B cell (primary cell): ENCODE results near the gene SUSD3. TPM values are rescaled to one million over a fixed set of nuclear protein-coding genes. Genes with fewer than 3 reads are reported as not detected.
A peak's percentile ranks its signal among the peaks of the same experiment; 100 is the strongest.

Source experiments
- ATAC-seq: fragments of 200-7000 bp; cut with Tn5 transposase; one replicate; pipeline ENCODE4 v1.10.0; 2021; ENCODE audit warnings: low read depth, mild to moderate bottlenecking, moderate number of reproducible peaks, moderate library complexity
- CTCF ChIA-PET: fragments of 350-600 bp; sonication (Branson Sonifier 250); formaldehyde crosslinking; loops from one replicate; lab custom pipeline; 2021; ENCODE audit warnings: antibody characterized with exemption, inconsistent platforms; lab: Charles Lee
- POLR2A ChIA-PET: fragments of 350-600 bp; sonication (Branson Sonifier 250); formaldehyde crosslinking; loops from one replicate; lab custom pipeline; 2021; ENCODE audit warnings: antibody characterized with exemption; lab: Charles Lee
- DNase-seq: peaks from one replicate; pipeline ENCODE4 v3.0.0; 2013
- H2AFZ ChIP-seq: 2 replicates; pipeline ENCODE4 v1.6.1; 2012; ENCODE audit warnings: mild to moderate bottlenecking, low read depth, low read length; ENCODE audit not compliant: insufficient read depth, poor library complexity, severe bottlenecking
- H3K27ac ChIP-seq, 2 donors: 1 replicate in 1 of 2; 2 replicates in 1 of 2; pipeline ENCODE4 v1.5.1; 2012 to 2013; ENCODE audit warnings: low read length in 2 of 2, mild to moderate bottlenecking in 2 of 2, moderate library complexity in 1 of 2
- H3K27me3 ChIP-seq, 4 experiments: fragments of 200-600 bp in 1 of 4; sonication (generic) in 1 of 4; replicated peaks in 1 of 4; 1 replicate in 2 of 4; 2 replicates in 2 of 4; pipeline versions ENCODE4 v1.6.1 to v1.7.0; 2013 to 2016; ENCODE audit warnings: low read length in 3 of 4, mild to moderate bottlenecking in 2 of 4, mixed read lengths in 1 of 4, moderate library complexity in 1 of 4; ENCODE audit not compliant: insufficient read depth in 4 of 4, control insufficient read depth in 3 of 4; ENCODE audit errors: control extremely low read depth in 1 of 4
- H3K36me3 ChIP-seq, 2 experiments: replicated peaks in 1 of 2; 1 replicate in 1 of 2; 2 replicates in 1 of 2; pipeline versions ENCODE4 v1.6.1 to v1.7.1; 2013; ENCODE audit warnings: low read length in 1 of 2; ENCODE audit not compliant: insufficient read depth in 2 of 2, control insufficient read depth in 1 of 2; ENCODE audit errors: control extremely low read depth in 1 of 2, extremely low read depth in 1 of 2
- H3K4me1 ChIP-seq, 2 donors: fragments of 200-600 bp in 1 of 2; sonication (generic) in 1 of 2; 1 replicate in 1 of 2; 2 replicates in 1 of 2; pipeline versions ENCODE4 v1.5.1 to v1.6.1; 2013 to 2017; ENCODE audit warnings: low read length in 2 of 2; ENCODE audit not compliant: control insufficient read depth in 2 of 2, insufficient read depth in 2 of 2
- H3K4me2 ChIP-seq: replicated peaks from 2 replicates; pipeline ENCODE3; 2012; ENCODE audit warnings: mild to moderate bottlenecking, low read depth, low read length; ENCODE audit not compliant: poor library complexity, severe bottlenecking
- H3K4me3 ChIP-seq, 5 experiments: fragments of 200-600 bp in 1 of 5; sonication (generic) in 1 of 5; 1 replicate in 3 of 5; 2 replicates in 2 of 5; pipeline versions ENCODE4 v1.5.1 to v1.7.0; 2011 to 2016; ENCODE audit warnings: low read length in 4 of 5, mild to moderate bottlenecking in 4 of 5, low read depth in 2 of 5, control low read depth in 1 of 5, moderate library complexity in 1 of 5; ENCODE audit not compliant: insufficient read depth in 1 of 5; ENCODE audit errors: control extremely low read depth in 1 of 5, extremely low read depth in 1 of 5
- H3K79me2 ChIP-seq: fragments of 200-600 bp; sonication (generic); one replicate; pipeline ENCODE4 v1.6.0; 2016; ENCODE audit warnings: low read length; ENCODE audit not compliant: control insufficient read depth, insufficient read depth
- H3K9ac ChIP-seq: fragments of 200-600 bp; sonication (generic); 2 replicates; pipeline ENCODE4 v1.6.1; 2017; ENCODE audit warnings: mild to moderate bottlenecking, low read length, moderate library complexity
- H3K9me3 ChIP-seq, 3 donors: one replicate each; pipeline versions ENCODE4 v1.6.1 to v1.7.1; 2013; ENCODE audit warnings: low read length in 2 of 3; ENCODE audit not compliant: control insufficient read depth in 2 of 3, insufficient read depth in 1 of 3; ENCODE audit errors: control extremely low read depth in 1 of 3
- H4K20me1 ChIP-seq: 2 replicates; pipeline ENCODE4 v1.6.0; 2012; ENCODE audit warnings: mild to moderate bottlenecking, low read length; ENCODE audit not compliant: insufficient read depth, control insufficient read depth, poor library complexity, severe bottlenecking
- H3K27ac Mint-ChIP-seq: one replicate; pipeline ENCODE4 v1.8.0; 2021; ENCODE audit warnings: mixed read lengths
- H3K27me3 Mint-ChIP-seq: one replicate; pipeline ENCODE4 v1.8.0; 2021; ENCODE audit warnings: mixed read lengths
- H3K4me1 Mint-ChIP-seq: one replicate; pipeline ENCODE4 v1.8.0; 2021; ENCODE audit warnings: mixed read lengths
- H3K4me3 Mint-ChIP-seq: one replicate; pipeline ENCODE4 v1.8.0; 2021; ENCODE audit warnings: mixed read lengths
- H3K9me3 Mint-ChIP-seq: one replicate; pipeline ENCODE4 v1.8.0; 2022; ENCODE audit warnings: mixed read lengths; ENCODE audit not compliant: insufficient read depth
- EZH2 ChIP-seq: IDR thresholded peaks from 2 replicates; pipeline ENCODE4 v1.6.1; 2012; ENCODE audit warnings: borderline replicate concordance, low read depth, mild to moderate bottlenecking, moderate library complexity, low read length; ENCODE audit not compliant: insufficient read depth, poor library complexity, severe bottlenecking
- WGBS: methylation state at CpG from one replicate; pipeline ENCODE4 v1.1.5; 2013; ENCODE audit warnings: missing lambda C conversion rate; ENCODE audit not compliant: insufficient coverage; 5-methylcytosine and 5-hydroxymethylcytosine counted together
- intact Hi-C: fragments of 100-400 bp; cut with micrococcal nuclease; formaldehyde crosslinking; loops from one replicate; pipeline ENCODE4 v1.10.0; 2022
- polyA plus RNA-seq: library from polyadenylated mRNA; depleted of rRNA; stranded (reverse); fragments of >200 nt; gene quantifications from 2 replicates; pipeline ENCODE4 v1.2.3, GENCODE V29; 2012
- total RNA-seq, 2 donors: library from RNA; stranded (reverse); fragments of 120-200 nt in 1 of 2; gene quantifications; 1 replicate in 1 of 2; 2 replicates in 1 of 2; pipeline versions ENCODE4 v1.2.3 to v1.2.4, GENCODE V29; 2013 to 2022
- TF ChIP-seq, protein P1 (sequence below): fragments of 200-600 bp; IDR thresholded peaks from one replicate; pipeline ENCODE4 v1.8.0; 2022; ENCODE audit warnings: antibody characterized with exemption, mild to moderate bottlenecking

The SUSD3 gene
- total and polyA plus RNA-seq, 2 donors (not counting 1 experiment from before 2014, with no cell fraction given) = 41.0 to 85.0 TPM

DNA sequence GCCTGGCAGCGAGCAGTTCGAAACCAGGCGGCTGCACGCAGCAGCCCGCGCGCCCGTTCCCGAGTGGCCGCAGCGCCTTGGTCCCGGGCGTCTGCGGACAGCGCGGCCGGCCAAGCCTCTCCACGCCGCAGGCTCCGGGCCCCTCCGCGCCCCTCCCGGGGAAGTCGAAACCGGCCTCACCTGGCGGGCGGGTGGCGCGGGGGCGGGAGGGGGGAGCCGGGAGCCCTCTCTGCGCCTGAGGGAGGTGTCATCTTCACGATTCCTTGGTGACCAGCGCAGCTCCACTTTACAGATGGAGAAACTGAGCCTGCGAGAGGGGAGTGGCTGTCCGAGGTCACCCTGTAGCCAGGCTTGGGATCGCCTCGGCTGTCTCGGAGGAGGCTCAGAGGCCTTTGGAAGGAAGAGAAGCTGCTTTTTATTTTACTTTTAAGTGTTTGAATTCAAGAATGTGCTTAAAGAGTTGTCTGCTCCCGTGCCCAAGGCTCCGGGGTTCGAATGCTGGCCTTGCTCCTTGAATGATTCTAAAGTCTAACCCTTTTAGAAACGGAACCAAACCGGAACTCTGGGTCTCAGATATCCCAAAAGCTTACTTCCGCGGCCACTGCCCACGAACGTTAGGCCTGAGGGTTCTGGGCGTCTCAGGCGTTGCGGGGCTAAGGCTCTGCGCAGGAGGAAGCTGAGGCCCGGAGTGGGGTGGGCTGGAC, 662 bp downstream of the SUSD3 start:
- H3K4me3 Mint-ChIP-seq = peak overlapping the region; percentile 90
- peaks cover 27% of the 10 kb centered on the region for H3K79me2 ChIP-seq
- intact Hi-C loops = loop anchor here (2.0 to 5.0 kb wide), 2 partner anchors 16 to 508 kb away; no protein-coding TSS in a partner anchor
- ATAC-seq (peak; percentile 3), DNase-seq (peak; percentile 62)
- no peaks in the 10 kb centered on the region for H4K20me1 ChIP-seq
- peak overlapping the region; percentile 99 for H3K27ac Mint-ChIP-seq
- peaks cover 56 to 66% of the 10 kb centered on the region in 2 donors for H3K4me1 ChIP-seq
- no peaks in the 10 kb centered on the region for H3K9me3 ChIP-seq
- CTCF ChIA-PET = interaction anchor here (0.8 to 1.6 kb wide), 6 partner anchors 31 to 55 kb away, joined by 3 to 7 read pairs (median 4); no protein-coding TSS in a partner anchor
- TF ChIP-seq EZH2 = no peak
- TF ChIP-seq, protein P1, sequence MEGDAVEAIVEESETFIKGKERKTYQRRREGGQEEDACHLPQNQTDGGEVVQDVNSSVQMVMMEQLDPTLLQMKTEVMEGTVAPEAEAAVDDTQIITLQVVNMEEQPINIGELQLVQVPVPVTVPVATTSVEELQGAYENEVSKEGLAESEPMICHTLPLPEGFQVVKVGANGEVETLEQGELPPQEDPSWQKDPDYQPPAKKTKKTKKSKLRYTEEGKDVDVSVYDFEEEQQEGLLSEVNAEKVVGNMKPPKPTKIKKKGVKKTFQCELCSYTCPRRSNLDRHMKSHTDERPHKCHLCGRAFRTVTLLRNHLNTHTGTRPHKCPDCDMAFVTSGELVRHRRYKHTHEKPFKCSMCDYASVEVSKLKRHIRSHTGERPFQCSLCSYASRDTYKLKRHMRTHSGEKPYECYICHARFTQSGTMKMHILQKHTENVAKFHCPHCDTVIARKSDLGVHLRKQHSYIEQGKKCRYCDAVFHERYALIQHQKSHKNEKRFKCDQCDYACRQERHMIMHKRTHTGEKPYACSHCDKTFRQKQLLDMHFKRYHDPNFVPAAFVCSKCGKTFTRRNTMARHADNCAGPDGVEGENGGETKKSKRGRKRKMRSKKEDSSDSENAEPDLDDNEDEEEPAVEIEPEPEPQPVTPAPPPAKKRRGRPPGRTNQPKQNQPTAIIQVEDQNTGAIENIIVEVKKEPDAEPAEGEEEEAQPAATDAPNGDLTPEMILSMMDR = no peak
- H3K27me3 Mint-ChIP-seq = no peaks in the 10 kb centered on the region
- H3K36me3 ChIP-seq = peaks cover 0 to 7% of the 10 kb centered on the region in 2 experiments
- H3K4me1 Mint-ChIP-seq = peaks cover 71% of the 10 kb centered on the region
- peak overlapping the region; percentile 79 to 80 for H3K27ac ChIP-seq
- POLR2A ChIA-PET = interaction anchor here (0.7 to 4.3 kb wide), 4 partner anchors 15 to 95 kb away, joined by 3 to 31 read pairs (median 16); partner anchors contain the start of gene CARD19
- no peaks in the 10 kb centered on the region for H3K27me3 ChIP-seq
- H3K9me3 Mint-ChIP-seq = no peaks in the 10 kb centered on the region
- peak overlapping the region; percentile 56 to 69 (median 67) for H3K4me3 ChIP-seq
- peak overlapping the region; percentile 59 for H3K9ac ChIP-seq
- H2AFZ ChIP-seq = peak overlapping the region; percentile 66
- H3K4me2 ChIP-seq = peak overlapping the region; percentile 94
- under 1% methylated on average over 52 of the region's 53 CpGs for WGBS
